ENCODE data around the gene PPP1R36. TPM values are rescaled to one million over a fixed set of nuclear protein-coding genes. Genes with fewer than 3 reads are reported as not detected.

The PPP1R36 gene, protein sequence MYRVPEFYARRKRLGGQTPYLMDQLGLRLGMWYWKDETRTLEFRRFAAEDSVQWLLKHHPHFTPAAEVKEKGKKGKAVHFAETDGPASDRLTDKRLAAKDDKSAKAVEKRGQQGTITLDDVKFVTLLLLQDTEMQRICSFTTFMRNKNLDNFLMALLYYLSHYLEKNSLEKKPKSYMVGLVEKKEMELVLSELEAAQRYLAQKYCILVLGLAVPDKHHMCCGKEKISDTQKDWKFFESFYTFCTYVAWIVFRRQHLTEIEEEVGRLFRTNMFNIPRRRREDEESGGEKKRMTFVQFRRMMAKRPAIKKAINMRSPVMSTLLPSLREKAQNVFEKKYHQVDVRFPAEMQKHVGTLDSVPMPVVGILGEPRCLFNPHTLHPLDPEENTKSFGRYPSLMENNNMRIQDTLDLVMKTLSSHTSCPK
- total RNA-seq = 0.16 and 0.25 TPM in 2 replicates

DNA sequence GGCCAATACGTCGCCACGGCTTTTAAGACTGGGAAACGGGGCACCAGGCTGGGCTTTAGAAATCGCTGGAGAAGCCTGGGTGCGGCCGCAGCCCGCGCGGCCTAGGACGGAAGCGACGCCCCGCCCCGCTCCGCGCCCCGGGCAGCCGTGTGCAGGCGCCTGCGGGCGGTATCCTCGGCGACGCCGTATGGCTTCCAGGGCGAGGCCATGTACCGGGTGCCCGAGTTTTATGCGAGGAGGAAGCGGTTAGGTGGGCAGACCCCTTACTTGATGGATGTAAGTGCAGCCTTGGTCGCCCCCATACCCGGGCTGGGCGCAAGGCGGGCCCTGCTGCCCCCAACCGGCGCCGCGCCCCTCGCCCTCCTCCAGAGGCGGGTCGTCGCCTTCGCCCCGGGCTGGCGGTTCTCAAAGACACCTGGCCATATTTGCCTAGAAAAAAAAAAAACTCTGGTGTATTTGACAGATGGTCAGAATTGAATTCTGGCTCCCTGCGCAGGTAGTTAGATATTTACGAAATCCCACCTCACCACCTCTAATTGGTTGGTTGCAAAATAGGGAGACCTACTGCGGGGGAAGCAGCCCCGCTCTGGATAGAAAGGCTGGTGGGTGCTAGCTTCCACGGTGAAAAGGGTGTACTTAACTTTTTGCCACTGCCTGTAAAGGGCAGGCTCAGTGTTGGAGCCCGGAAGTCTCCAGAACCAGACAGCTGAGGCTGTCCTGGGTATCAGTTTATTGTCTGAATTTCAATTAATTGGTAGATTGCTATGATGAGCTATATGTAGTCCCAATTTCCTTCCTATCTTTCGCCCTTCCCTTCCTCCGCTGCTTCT is at the start of gene PPP1R36:
Gene PPP1R36, plus strand, starts transcription at position 171 of the 830 bp plus-strand sequence. Its CDS starts 37 bp downstream, at position 208.
- intact Hi-C loops (cut with micrococcal nuclease) = loop anchor here (1.0 to 10.0 kb wide), 3 partner anchors 9 to 365 kb away; partner anchors contain the start of genes CHURC1 and PLEKHG3

DNA sequence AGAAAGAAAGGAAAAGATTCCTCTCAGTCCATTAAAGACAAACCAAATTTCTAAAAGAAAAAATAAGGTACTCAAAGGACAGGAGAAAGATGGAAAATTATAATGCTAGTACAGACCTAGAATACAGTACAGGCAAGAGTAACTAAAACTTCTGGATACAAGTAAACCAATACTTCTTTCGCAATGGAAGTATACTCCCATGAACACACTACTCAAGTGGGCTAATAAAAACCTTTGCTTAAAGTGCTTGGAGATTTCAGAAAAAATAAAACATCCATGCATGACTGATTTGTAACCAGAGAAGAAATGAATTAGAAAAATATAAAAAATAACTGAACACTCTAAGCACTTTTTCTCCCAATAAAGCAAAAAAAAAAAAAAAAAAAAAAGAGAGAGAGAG is 49.7 kb upstream of the PPP1R36 start:
- intact Hi-C loops (cut with micrococcal nuclease) = loop anchor here (5.0 kb wide), 3 partner anchors 33 to 648 kb away; partner anchors contain the start of genes AKAP5, MAX and SYNE2

DNA sequence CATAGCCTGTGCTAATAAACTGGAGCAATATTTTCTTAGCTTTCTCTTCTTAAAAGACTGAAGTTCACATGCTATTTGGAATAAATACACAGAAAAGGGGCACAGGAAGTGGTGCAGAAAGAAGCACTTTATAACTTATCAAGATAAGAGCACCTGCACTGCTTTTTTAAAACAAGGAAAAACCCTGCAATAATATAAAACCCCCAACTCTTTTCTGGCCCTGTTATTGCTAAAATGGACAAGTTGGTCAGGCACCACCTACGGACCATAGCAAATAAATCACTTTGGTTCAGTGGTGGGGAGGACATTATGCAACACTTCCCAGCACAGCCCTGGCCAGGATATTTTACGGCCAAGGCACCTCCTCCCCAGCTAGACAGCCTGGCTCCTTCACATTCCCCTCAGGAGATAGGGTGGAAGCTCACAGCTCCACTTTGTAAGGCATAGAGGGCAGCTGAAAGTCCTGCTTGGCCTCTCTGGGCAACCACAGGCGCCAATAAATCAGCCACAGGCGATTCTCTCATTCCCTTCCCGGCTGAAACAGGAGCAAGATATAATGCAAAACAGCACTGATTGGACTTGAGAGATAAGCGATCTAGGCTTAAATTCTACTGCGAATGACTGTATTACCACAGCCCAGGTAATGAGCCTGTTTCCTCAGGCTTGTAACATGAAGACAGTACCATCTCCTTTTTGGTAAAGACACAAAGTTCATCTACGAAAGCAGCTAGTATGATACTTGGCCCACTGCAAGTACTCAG is 48.2 kb upstream of the PPP1R36 start:
- intact Hi-C loops (cut with micrococcal nuclease) = loop anchor here (5.0 kb wide), 3 partner anchors 34 to 649 kb away; partner anchors contain the start of genes AKAP5, MAX and SYNE2

DNA sequence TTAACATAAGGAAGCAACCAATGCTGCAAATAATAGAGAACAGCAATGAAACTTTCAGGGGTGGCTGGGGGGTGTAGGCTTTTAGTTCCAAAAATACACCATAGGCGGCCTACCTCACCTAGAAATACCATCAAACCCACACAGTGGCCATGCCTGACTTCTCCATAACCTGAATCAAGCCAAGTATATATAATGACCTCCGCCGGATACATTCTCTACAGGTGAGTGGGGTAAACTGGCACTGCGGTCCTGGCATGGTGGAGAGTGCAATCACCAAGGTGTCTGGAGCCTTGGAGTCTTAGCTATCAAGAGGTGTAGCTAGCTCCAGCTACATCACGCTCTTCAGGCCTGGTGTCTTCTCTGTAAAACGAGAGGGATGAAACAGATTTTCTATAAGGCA is 47.3 kb upstream of the PPP1R36 start:
- intact Hi-C loops (cut with micrococcal nuclease) = loop anchor here (5.0 kb wide), 3 partner anchors 35 to 650 kb away; partner anchors contain the start of genes AKAP5, MAX and SYNE2

DNA sequence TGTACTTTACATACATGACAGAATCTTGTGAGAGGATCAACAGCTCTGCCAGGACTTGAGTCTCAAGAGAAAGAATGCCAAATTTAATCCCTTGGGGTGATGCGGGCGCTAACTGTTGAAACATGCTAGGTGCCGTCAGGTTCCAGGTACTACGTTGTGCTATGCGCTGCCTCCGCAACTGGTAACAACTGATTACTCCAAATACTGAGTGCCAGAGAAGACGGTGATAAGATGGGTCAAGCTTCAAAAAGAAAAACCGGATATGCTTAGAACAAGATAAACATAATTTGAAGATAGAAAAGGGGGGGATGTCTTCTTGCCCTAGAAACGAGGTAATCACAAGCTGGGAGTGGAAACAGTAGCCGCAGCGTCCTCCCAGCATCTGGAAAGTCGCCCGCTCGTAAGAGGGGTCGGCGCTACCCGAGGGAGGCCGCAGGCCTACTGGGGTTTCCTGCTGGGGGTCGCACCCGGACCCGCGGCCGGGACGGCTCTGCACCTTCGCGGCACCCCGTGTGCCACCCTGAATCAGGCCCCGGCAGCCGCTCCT is 46.8 kb upstream of the PPP1R36 start:
- intact Hi-C loops (cut with micrococcal nuclease) = loop anchor here (1.0 to 5.0 kb wide), 7 partner anchors 8 to 861 kb away; partner anchors contain the start of genes AKAP5, HSPA2, MAX and MTHFD1

DNA sequence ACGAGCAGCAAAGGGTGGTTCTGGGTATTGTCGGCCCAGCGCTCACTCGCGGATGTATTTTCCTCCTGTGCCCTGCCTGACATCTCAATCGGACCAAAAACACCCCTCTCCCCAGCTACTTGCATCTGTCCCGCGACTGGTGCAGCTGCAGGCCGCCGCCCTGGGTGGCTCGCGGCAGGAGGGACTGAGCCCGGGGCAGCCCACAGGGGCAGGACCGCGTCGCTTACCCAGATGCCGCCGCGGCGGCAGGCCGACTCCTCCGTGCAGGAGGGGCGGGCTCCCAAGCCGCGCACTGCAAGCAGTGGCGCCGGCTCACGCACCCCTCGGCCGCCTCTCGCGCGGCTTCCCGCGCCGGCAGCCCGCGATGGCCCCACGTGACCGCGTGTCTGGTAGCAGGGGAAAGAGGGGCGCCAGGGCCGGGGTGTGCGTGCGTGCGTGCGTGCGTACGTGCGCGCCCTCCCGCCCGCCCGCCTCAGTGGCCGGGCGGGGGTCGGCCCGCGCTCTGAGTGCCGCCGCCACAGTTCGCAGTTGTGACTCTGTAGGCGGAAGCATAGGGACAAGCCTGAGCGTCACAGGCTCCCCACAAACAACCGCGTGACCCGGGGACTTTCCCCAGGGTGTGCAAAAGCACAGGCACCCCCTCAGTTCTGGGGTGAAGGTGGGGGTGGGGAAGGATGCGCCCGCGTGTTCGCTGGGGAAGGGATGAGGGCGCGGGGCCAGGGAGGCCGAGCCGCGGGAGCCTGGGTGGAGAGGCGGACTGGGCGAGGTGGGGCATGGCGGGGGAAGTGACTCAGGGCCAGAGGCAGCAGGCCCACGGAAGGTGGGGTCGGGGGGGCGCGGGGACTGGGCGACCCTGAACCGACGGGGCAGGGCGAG is 46.1 kb upstream of the PPP1R36 start, which contains the start of gene ZBTB25:
Gene ZBTB25, minus strand, starts transcription at position 405 of the 876 bp plus-strand sequence. CDS start 13,305 bp downstream, outside the sequence.
- intact Hi-C loops (cut with micrococcal nuclease) = loop anchor here (1.0 to 5.0 kb wide), 8 partner anchors 8 to 861 kb away; partner anchors contain the start of genes AKAP5, CHURC1, HSPA2 and MAX

DNA sequence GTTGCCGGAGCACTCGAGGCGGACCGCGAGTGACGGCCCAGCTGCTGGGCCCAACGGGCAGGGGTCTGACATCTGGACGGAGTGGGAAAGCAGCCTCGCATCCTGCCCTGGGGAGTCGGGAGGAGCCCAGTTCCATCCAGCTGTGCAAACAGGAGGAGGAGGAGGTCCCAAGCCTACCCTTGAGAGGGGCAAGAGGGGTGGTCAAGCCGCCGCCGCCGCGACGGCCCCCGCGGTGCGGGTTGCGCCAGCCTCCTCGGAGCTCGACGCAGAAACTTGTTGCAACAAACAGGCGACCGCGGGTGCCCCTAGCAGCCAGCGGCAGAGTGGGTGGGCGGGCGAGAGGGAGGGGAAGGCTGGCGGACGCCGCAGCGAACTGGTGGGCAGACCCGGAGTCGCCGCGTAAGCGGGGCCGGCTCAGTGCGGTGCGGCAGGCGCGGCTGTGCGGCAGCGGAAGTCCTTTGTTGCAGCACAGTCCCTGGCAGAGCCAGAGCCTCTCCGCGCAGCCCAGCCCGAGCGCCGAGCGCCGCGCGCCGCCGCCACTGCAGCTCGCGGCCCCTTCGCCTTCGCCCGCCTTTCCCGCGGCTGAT is 45.4 kb upstream of the PPP1R36 start, which contains the start of gene ZBTB1:
Gene ZBTB1, plus strand, starts transcription at position 461 of the 587 bp plus-strand sequence. CDS start 16,735 bp downstream, outside the sequence.
- intact Hi-C loops (cut with micrococcal nuclease) = loop anchor here (2.0 to 5.0 kb wide), 4 partner anchors 37 to 652 kb away; partner anchors contain the start of genes AKAP5, CHURC1, MAX and SYNE2

DNA sequence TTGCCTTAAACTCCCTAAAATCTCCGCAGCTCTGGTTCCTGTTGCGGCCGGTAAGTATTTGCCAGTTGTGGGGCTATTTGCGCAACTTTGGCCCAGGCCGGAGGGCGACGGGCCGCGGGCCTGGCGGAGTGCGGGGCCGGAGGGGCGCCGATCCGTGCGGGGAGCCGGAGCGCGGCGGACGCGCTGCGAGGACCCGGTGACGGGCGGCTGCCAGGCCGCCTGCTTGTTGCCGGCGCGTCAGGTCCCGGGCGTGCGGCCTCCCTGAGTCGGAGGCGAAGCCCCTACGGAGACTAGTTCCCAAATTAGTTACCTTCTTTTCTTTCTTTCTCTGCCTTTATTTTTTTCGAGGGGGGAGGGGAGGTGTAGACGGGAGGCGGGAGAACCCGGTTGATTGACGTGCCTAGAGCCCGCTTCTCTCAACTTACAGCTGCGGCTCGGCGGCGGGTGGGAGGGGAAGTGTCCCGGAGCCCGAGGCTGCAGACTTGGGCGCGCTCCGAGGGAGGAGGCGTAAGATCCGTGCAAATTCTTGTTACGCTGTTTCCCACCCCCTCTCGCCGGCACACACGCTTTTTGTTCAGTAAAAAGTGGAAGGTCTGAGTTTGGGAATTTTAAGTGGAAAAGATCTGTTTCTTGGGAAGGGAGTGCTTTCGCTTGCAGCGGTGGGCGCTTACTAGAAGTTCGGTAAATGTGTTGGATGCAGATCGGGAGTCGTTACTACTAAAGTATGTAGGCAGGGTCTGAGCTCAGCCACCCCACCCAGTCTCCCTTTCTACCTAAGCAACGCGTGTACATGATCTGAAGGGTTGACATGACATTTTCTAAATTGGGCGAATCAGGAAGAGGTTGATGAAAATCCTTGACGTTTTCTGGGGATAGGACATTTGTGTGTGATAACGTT is 44.6 kb upstream of the PPP1R36 start:
- intact Hi-C loops (cut with micrococcal nuclease) = loop anchor here (1.0 to 5.0 kb wide), 5 partner anchors 38 to 653 kb away; partner anchors contain the start of genes AKAP5, CHURC1, MAX and SYNE2

DNA sequence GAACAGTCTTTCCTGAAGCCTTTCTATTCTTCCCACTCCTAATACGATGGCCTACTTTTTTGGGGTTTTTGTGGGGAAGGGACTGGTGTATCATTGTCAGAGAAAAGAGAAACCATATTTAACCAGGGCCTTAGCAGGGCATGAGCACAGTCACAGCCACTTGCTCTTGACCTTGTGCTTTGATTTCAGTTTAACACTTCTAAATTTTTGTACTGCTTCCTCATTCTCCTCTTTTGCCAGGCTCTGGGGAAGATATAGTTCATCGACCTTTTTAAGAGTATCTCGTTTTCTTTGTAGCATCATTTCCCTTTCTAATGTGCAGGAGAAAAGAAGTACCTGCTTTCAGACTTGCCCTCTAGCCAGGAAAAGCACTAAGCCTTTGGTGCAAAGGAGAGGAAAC is 43.0 kb upstream of the PPP1R36 start:
- intact Hi-C loops (cut with micrococcal nuclease) = no loop called here

DNA sequence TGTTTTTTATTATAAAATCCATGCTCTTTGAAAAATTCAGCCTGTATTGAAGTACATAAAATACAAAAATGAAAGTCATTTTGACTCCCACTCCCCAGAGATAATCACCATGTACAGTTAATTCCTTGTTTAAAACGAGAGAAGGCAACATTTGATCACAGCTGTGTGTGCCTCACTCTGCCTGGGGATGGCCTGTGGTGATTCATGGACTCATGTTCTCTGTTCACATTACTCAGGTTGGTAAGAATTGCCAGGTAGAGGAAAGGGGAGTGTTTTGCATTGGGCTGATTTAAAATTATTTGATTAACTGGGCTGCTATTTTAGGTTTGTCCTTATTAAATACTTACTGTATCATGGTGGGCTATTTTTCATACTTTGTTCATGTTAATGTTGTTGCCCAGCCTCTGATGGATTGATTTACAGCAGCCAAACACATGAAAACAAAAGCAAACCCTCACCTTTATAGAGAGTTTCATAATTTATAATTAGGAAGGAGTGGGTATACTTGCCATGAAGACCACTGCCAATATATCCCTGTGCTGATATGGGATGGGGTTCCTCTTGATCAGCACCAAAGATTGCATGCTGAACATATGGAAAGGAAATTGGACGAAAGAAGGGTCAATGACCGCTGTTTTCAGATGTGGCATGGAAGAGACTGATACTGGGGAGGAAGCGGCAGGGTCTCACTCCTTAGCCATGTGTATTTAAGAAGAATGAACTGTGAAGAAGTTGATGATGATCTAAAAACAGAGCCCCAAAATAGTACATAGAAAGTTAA is 42.2 kb upstream of the PPP1R36 start:
- intact Hi-C loops (cut with micrococcal nuclease) = no loop called here

DNA sequence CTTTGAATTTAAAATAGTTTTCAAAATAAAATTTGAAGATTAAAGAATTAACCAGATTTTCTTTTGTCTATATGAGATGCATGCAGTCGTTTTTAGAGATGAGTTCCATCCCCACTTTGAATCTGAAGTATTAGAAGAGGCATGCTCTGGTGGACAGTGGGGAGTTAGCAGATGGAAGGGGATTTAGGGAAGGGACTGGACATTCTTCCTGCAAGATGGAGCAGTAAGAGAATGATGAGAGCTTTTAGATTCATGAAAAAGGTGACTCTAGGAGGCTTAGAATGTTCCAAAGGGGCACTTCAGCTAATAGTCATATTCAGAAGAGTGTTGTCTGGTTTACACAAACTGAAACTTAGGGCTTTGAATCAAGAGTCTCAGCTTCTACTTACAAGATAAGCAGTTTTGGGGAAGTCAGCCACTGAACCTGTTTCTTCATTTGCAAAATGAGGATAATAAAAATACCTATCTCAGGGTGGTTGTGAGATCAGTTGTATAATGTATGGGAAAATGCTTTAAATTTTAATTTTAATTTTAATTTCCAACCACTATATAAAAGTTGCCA is 41.5 kb upstream of the PPP1R36 start:
- intact Hi-C loops (cut with micrococcal nuclease) = no loop called here

DNA sequence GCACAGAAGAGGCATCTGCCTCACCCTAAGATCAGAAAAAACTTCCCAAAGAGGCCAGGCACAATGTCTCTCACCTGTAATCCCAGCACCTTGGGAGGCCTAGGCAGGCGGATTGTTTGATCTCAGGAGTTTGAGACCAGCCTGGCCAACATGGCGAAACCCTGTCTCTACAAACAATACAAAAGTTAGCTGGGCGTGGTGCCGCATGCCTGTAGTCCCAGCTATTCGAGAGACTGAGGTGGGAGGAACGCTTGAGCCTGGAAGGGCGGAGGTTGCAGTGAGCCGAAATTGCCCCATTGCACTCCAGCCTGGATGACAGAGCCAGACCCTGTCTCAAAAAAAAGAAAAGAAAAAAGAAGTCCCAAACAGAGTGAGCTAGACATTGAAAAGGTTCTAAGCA is 40.7 kb upstream of the PPP1R36 start:
- intact Hi-C loops (cut with micrococcal nuclease) = no loop called here

DNA sequence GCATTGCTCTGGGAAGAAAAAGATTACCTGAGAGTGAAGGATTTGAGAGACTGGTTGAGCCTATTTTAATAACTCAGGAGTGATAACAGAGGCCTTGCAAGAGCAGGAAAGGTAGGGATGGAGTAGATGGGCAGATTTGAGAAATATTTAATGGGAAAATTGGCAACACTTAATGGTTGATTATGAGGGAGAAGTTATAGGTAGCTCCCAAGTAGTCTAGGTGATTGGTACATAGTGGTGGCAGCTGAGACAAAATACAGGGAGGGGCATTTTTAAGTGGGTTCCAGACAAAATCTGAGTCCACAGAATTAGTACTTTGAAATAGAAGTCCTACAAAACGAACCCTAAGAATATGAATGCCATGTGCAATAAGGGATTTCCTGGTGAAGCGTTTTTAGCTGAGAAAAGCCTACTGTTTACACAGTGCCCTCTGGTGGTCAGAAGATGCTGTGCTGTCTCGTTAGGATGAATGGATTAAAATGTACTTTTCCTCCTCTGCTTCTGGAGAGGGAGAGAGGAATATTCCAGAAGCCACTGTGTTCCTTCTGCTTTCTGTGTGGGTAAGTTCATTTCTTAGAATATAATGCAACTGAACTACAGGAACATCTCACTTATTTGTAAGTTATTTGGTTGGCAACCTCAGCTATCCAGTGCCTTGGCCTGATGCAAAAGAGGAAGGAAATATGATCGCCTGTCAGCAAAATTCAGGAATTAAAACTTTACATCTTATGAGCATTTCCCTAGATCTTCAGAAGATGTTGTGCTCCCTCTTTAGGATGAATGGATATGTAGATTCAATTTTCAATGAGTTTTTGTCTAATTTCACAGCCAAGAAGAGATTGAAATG is 38.7 kb upstream of the PPP1R36 start:
- intact Hi-C loops (cut with micrococcal nuclease) = loop anchor here (1.0 to 2.0 kb wide), 6 partner anchors 8 to 167 kb away; partner anchors contain the start of genes AKAP5 and ZBTB25

DNA sequence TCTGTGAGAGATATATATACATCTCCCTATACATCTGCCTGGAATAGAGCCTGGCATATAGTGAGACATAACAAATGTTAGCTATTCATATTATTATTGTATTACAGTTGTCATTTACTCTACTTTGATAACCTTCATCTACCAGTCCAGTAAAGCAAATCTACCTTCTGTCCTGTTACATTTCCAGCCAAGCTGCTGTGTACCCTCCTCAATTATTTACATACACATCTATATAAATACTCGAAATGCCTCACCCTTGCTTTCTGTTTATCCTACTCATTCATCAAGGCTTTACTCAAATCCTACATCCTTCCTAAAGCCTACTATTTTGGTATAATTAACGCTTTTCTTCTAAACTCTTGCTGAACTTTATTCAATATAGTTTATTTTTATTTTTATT is 36.5 kb upstream of the PPP1R36 start:
- intact Hi-C loops (cut with micrococcal nuclease) = no loop called here

DNA sequence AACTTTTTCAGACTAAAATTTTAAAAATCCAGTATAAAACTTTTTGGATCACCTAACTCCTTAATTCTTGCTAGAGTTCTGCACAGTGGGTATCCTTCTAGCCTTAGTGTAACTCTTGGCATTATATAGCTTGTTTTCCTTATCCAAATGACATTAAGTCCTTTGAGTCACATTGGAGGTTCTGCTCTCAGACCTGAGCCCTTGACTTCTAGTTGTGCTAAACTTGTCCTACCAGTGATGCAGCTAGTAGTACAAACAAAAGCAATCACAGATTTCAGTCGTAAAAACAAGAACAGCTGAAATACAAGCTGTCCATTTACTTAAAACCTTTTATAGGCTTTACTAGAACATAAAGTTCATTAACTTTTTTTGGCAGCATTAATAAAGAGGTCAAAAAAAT is 34.7 kb upstream of the PPP1R36 start:
- intact Hi-C loops (cut with micrococcal nuclease) = no loop called here
